ENCODE data around the gene ZNF853. TPM values are rescaled to one million over a fixed set of nuclear protein-coding genes. Genes with fewer than 3 reads are reported as not detected.

ZNF853 gene
- total RNA-seq, 1 experiment from 2014 or later, result 1.4 TPM

- Histone ChIP-seq H3K27me3 (ENCODE audit: control insufficient read depth, insufficient read depth, low read length) (no peaks in the 10 kb centered on the region), H3K36me3 (ENCODE audit: control insufficient read depth, insufficient read depth, low read length) (no peaks in the 10 kb centered on the region), H3K4me1 (ENCODE audit: control insufficient read depth, insufficient read depth, low read length) (no peaks in the 10 kb centered on the region), H3K27ac (ENCODE audit: low read length) (no peak overlapping the region), H3K4me3 (ENCODE audit: low read depth in 2 of 2, low read length in 2 of 2) (no peak overlapping the region), H3K9me3 (ENCODE audit: control insufficient read depth, insufficient read depth, low read depth, low read length) (no peaks in the 10 kb centered on the region)
- DNase-seq (ENCODE audit: low read depth, low spot score), result no peak
- POLR2A ChIA-PET, result no interaction called here
- CTCF ChIA-PET, result interaction anchor here (0.6 kb wide), 1 partner anchor 48 kb away, joined by 4 read pairs; no protein-coding TSS in a partner anchor
- no TSS peak for BruUV-seq (replicated peaks)
- no peak for TF ChIP-seq SIN3A (IDR thresholded peaks at IDR 0.05; ENCODE audit: borderline replicate concordance, insufficient read depth, low read depth, low read length)
- TF ChIP-seq REST (IDR thresholded peaks at IDR 0.05; ENCODE audit: insufficient read depth in 1 of 2, low read depth in 2 of 2, low read length in 1 of 2), result no peak
- TF ChIP-seq TCF7L2 (IDR thresholded peaks at IDR 0.05; ENCODE audit: low read depth, low read length), result no peak
- TF ChIP-seq CTCF (IDR thresholded peaks at IDR 0.05), result no peak
- TF ChIP-seq POLR2AphosphoS5 (IDR thresholded peaks at IDR 0.05; ENCODE audit: low read depth, low read length), result no peak
- in situ Hi-C loops (cut with HindIII; ENCODE audit: low pct_unique_long_range_greater_than_20kb, low sequenced_read_pairs) (no loop called here), intact Hi-C loops (cut with micrococcal nuclease; ENCODE audit: unreplicated experiment) (no loop called here)
- no peak for ATAC-seq
Observed at GRCh38 chr7:6622134-6622710, 6.8 kb downstream of the ZNF853 start.

- Histone ChIP-seq H3K9me3 (ENCODE audit: control insufficient read depth, insufficient read depth, low read depth, low read length) (no peaks in the 10 kb centered on the region), H3K36me3 (ENCODE audit: control insufficient read depth, insufficient read depth, low read length) (no peaks in the 10 kb centered on the region), H3K27ac (ENCODE audit: low read length) (no peak overlapping the region), H3K4me3 (ENCODE audit: low read depth in 2 of 2, low read length in 2 of 2) (no peak overlapping the region), H3K27me3 (ENCODE audit: control insufficient read depth, insufficient read depth, low read length) (no peaks in the 10 kb centered on the region), H3K4me1 (ENCODE audit: control insufficient read depth, insufficient read depth, low read length) (no peaks in the 10 kb centered on the region)
- CTCF ChIA-PET, result no interaction called here
- no peak for TF ChIP-seq REST (IDR thresholded peaks at IDR 0.05; ENCODE audit: insufficient read depth in 1 of 2, low read depth in 2 of 2, low read length in 1 of 2)
- no peak for TF ChIP-seq CTCF (IDR thresholded peaks at IDR 0.05)
- intact Hi-C loops (cut with micrococcal nuclease; ENCODE audit: unreplicated experiment), result no loop called here
- no TSS peak for BruUV-seq (replicated peaks)
- no peak for DNase-seq (ENCODE audit: low read depth, low spot score)
- in situ Hi-C loops (cut with HindIII; ENCODE audit: low pct_unique_long_range_greater_than_20kb, low sequenced_read_pairs), result no loop called here
- peak; percentile 20; the same call in 1 of the 2 replicates for ATAC-seq
- POLR2A ChIA-PET, result no interaction called here
Observed at GRCh38 chr7:6623589-6624245, 8.3 kb downstream of the ZNF853 start.
